ENCODE data around the gene PSORS1C2. TPM values are rescaled to one million over a fixed set of nuclear protein-coding genes. Genes with fewer than 3 reads are reported as not detected.
"Not testable (repeated sequence)": the region's sequence is repeated elsewhere in the genome, so short reads cannot be mapped to it uniquely, and the experiment has no call there.

Gene PSORS1C2
- total RNA-seq, 1 donor from 2014 or later = not detected

GRCh38 chr6:31165986-31166385 is 27.1 kb upstream of the PSORS1C2 start:
- intact Hi-C loops (cut with micrococcal nuclease) = no loop called here

- intact Hi-C loops (cut with micrococcal nuclease) = not testable (repeated sequence)
Observed at GRCh38 chr6:31165064-31165832, 26.4 kb upstream of the PSORS1C2 start.

- intact Hi-C loops (cut with micrococcal nuclease) = not testable (repeated sequence)
Observed at GRCh38 chr6:31164475-31165063, 25.7 kb upstream of the PSORS1C2 start.

- intact Hi-C loops (cut with micrococcal nuclease) = no loop called here
Observed at GRCh38 chr6:31163922-31164321, 25.1 kb upstream of the PSORS1C2 start.

GRCh38 chr6:31162463-31163165 is 23.7 kb upstream of the PSORS1C2 start:
- intact Hi-C loops (cut with micrococcal nuclease) = no loop called here

- intact Hi-C loops (cut with micrococcal nuclease) = no loop called here
Observed at GRCh38 chr6:31161216-31162126, 22.6 kb upstream of the PSORS1C2 start.

GRCh38 chr6:31158863-31159855 is 20.3 kb upstream of the PSORS1C2 start:
- intact Hi-C loops (cut with micrococcal nuclease) = loop anchor here (1.0 to 10.0 kb wide), 16 partner anchors 22 to 1092 kb away; partner anchors contain the start of genes C6orf136, DXO, HLA-C and MDC1

GRCh38 chr6:31158140-31158862 is 19.4 kb upstream of the PSORS1C2 start, which contains the start of gene TCF19:
Gene TCF19, plus strand, starts transcription at chr6:31158589. Its CDS starts 881 bp downstream, at chr6:31159470.
- intact Hi-C loops (cut with micrococcal nuclease) = loop anchor here (1.0 to 10.0 kb wide), 16 partner anchors 21 to 1092 kb away; partner anchors contain the start of genes C6orf136, DXO, HLA-C and MDC1

- intact Hi-C loops (cut with micrococcal nuclease) = loop anchor here (1.0 to 10.0 kb wide), 16 partner anchors 20 to 1091 kb away; partner anchors contain the start of genes C6orf136, DXO, HLA-C and MDC1
Observed at GRCh38 chr6:31157513-31158139, 18.8 kb upstream of the PSORS1C2 start, which contains the start of gene CCHCR1. Gene CCHCR1, minus strand, starts transcription at chr6:31157802. Its CDS starts 202 bp downstream, at chr6:31157600.

GRCh38 chr6:31156641-31157040 is 17.8 kb upstream of the PSORS1C2 start:
- intact Hi-C loops (cut with micrococcal nuclease) = loop anchor here (5.0 to 10.0 kb wide), 2 partner anchors 466 to 818 kb away; partner anchors contain the start of genes DXO and PRRC2A

GRCh38 chr6:31154436-31154835 is 15.6 kb upstream of the PSORS1C2 start:
- intact Hi-C loops (cut with micrococcal nuclease) = loop anchor here (10.0 kb wide), 1 partner anchor 820 kb away; the partner anchor contains the start of gene DXO

- intact Hi-C loops (cut with micrococcal nuclease) = loop anchor here (10.0 kb wide), 1 partner anchor 822 kb away; the partner anchor contains the start of gene DXO
Observed at GRCh38 chr6:31152781-31153180, 13.9 kb upstream of the PSORS1C2 start.

GRCh38 chr6:31149827-31150447 is 11.1 kb upstream of the PSORS1C2 start:
- intact Hi-C loops (cut with micrococcal nuclease) = loop anchor here (10.0 kb wide), 1 partner anchor 825 kb away; the partner anchor contains the start of gene DXO

- intact Hi-C loops (cut with micrococcal nuclease) = no loop called here
Observed at GRCh38 chr6:31145386-31145785, 6.5 kb upstream of the PSORS1C2 start.

GRCh38 chr6:31144970-31145340 is 6.1 kb upstream of the PSORS1C2 start:
- intact Hi-C loops (cut with micrococcal nuclease) = no loop called here

GRCh38 chr6:31144296-31144969 is 5.6 kb upstream of the PSORS1C2 start:
- intact Hi-C loops (cut with micrococcal nuclease) = no loop called here

GRCh38 chr6:31143148-31143547 is 4.3 kb upstream of the PSORS1C2 start:
- intact Hi-C loops (cut with micrococcal nuclease) = no loop called here
